HK-2 (cell line): Measurements from ENCODE around the gene SRD5A2.

Experiments
- DNase-seq: peaks from one replicate; pipeline ENCODE4 v3.0.0-alpha.2; 2018; ENCODE audit not compliant: unreplicated experiment

SRD5A2 gene, protein sequence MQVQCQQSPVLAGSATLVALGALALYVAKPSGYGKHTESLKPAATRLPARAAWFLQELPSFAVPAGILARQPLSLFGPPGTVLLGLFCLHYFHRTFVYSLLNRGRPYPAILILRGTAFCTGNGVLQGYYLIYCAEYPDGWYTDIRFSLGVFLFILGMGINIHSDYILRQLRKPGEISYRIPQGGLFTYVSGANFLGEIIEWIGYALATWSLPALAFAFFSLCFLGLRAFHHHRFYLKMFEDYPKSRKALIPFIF

GRCh38 chr2:31580321-31581117, at the start of gene SRD5A2:
Gene SRD5A2 (minus strand): TSS chr2:31580938. CDS start chr2:31580900, 38 bp downstream.
- DNase-seq = no peak

- no peak for DNase-seq
Measured at GRCh38 chr2:31606509-31606908, 25.8 kb upstream of the SRD5A2 start.

DNA sequence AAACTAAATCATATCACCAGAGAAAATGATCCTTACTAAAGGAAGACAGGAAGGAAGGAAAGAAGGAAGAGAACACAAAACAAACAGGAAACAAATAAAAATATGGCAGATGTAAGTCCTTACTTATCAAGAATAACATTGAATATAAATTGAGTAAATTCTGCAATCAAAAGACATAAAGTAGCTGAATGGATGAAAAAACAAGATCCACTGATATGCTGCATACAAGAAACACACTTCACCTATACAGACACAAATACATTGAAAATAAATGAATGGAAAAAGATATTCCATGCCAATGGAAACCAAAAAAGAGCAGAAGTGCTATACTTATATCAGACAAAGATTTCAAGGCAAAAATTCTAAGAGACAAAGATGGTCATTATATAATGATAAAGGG, 18.0 kb upstream of the SRD5A2 start:
- no peak for DNase-seq

DNA sequence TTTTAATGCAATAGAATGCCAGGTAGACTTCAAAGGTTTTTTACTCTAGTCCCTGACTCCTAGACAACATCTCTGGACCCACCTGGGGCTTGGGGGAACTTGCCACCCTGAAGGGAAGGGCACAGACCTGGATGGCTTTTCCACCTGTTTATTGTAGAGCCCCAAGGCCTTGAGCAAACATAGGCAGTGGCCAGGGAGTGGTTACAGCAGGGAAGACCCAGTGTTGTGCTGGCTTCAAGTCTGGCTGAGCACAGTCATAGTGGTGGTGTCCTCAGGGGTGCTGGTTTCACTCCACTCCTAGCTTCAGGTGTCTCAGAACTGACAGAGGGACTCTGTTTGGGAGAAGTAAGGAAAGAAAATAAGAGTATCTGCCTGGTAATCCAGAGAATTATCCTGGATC, 5.5 kb upstream of the SRD5A2 start:
- DNase-seq = no peak

DNA sequence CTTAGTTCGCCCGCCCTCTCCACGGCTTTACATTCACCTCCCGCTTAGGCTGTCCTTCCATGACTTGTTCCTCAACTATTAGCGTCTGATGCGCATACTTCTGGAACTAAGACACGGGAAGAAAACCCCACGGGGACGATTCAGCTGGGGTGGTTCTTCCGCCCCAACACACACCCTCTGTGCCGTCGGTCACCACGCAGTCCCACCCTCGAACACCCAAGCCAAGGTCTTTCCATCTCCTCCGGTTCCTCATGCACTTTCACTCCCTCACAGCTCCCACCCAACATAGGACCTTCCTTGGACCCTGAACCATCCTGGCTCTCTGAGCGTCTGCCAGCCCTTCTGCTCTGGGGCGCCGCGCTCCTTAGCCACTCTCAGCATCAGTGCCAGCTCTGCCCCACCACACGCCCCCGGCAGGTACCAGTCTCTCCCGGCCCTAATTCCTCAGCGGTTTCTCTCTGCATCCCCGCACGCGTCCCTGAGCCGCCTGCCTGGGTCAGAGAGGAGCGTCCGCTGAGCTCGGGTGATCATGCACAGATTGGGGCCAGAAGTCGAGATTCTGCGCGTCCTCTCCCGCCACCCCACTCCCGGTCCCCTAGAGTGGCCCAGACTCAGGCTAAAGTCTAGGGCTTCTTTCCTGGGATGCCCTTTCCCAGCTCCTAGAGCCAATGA, 522 bp upstream of the SRD5A2 start:
- DNase-seq = no peak

DNA sequence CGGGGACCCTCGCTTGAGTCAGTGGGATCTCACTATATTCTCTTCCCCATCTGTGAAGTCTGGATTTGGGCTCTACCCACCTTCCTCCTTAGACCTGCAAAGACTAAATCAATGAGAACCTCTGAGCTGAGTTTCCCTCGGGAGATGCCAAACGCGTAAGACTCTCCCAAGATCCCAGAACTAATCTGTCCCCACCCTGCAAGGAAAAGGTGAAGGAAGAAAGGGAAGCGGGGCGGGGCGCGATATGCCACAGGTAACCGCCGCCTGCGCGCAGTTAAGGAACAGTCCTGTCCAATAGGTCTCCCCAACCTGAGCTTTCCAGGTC, 780 bp downstream of the SRD5A2 start:
- no peak for DNase-seq

GRCh38 chr2:31578316-31578715, 2.4 kb downstream of the SRD5A2 start:
- DNase-seq = no peak

DNA sequence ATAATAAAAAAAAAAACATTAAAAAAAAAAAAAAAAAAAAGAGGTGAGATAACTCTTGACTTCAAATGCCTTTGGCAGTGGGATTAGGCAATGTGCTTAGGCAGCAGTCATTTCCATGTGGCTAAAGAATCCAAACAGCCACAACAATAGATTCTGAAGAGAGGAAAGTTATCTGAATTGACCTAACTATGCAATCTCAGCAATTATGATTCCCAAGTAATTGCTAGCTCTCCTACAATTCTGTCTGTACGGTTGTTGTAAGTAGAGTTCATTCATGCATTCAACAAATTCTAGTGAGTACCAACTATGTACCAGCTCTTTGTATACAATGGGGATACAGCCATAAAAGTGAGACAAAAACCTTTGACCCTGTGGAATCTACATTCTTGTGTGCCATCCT, 3.6 kb downstream of the SRD5A2 start:
- no peak for DNase-seq

- DNase-seq = no peak
Measured at GRCh38 chr2:31568585-31569201, 12.0 kb downstream of the SRD5A2 start.

DNA sequence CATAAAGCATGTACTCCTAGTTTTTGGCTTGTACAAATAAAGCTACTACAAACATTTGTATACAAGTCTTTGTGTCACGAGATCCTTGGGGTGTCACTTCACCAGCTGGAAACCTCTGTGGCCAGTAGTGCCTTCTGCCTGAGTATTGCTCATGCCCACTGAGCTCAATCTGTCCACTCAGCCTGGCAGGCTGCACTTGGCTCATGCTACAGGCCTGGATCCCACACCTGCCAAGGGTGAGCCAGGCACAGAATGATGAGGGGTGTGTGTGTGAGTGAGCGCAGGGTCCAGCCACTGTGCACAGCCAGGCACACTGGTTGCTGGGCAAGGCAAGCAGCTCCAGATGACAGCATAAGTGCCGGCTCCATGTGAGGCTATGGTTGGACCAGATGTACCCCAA, 13.1 kb downstream of the SRD5A2 start:
- no peak for DNase-seq

- DNase-seq = no peak
Measured at GRCh38 chr2:31563273-31563839, 17.4 kb downstream of the SRD5A2 start.

- no peak for DNase-seq
Measured at GRCh38 chr2:31561823-31562222, 18.9 kb downstream of the SRD5A2 start.

DNA sequence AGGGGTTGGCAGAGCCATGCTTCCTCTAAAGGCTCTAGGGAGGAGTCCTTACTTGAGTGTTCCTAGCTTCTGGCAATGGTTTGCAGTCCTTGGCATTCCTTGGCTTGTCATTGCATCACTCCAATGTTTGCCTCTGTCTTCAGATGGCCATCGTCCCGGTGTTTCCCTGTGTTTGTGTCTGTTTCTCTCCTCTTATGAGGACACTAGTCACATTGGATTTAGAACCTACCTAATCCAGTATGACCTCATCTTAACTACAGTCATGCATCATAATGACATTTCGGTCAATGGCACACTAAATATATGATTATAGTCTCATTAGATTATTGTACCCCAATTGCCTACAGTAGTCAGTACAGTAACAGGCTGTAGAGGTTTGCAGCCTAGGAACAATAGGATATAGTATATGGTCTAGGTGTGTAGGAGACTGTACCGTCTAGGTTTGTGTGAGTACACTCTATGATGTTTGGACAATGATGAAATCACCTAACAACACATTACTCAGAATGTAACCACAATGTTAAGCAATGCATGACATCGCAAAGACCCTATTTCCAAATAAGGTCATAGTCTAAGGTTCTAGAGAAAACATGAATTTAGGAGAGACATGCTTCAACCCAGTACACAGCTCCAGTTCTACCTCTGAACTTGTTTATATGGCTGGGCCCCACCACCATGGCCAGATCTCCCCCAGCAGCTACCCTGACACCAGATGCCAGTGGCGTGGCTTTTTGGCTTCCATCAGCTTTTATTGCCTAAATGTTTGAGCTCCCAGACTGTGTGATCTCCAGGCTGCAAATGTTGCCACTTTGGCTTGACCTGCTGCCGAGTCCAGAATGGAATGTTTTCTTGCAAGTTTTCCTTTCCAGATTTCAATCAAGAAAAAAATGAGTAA, 22.1 kb downstream of the SRD5A2 start:
- peak; percentile 5 for DNase-seq

- no peak for DNase-seq
Measured at GRCh38 chr2:31556940-31557339, 23.8 kb downstream of the SRD5A2 start.

GRCh38 chr2:31555967-31556706, 24.6 kb downstream of the SRD5A2 start:
- DNase-seq = no peak

GRCh38 chr2:31553362-31553761, 27.4 kb downstream of the SRD5A2 start:
- DNase-seq = no peak

DNA sequence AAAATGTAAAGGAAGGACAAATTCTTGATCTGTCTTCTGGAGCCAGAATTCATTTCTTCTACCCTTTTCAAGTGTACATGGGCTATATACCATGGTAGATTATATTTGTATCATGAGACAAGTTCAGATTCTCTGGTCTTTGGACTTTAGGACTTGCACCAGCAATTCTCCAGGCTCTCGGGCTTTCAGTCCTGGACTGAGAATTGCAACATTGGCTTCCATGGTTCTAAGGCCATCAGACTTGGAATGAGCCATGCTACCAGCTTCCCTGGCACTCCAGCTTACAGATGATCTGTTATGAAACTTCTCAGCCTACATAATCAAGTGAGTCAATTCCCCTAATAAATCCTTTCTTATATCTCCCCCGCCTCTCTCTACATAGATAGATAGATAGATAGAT, 33.3 kb downstream of the SRD5A2 start:
- no peak for DNase-seq

DNA sequence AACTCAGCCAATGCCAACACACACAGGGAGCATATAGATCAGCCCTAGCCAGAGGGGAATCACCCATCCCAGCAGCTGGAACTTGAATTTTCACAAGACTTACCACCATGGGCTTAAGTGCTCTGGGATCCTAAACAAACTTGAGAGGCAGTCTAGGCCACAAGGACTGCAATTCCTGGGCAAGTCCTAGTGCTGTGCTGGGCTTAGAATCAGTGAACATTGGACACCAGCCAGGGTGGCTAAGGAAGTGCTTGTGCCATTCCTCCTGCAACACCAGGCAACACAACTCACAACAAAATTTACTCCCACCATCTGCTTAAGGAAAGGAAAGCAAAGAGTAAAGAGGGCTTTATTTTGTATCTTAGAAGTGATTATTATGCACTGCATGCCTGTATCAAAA, 38.9 kb downstream of the SRD5A2 start:
- no peak for DNase-seq

DNA sequence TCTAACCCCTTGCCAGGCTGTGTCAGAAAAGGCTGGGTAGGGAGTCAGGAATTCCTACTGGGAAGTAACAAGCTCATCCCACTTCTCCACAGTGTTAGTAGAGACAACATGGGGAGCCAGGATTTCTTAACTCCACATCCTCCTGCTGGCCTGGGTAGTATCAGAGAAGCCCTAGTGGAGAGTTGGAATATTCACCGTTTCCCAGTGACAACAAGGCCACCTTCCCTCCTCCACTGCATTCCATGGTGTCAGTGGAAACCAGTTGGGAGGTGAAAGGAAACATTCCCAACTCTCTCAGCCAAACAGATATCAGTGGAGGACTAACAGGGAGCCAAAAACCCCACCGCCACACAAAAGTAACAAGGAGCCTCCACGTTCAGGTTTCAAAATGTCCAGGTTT, 41.2 kb downstream of the SRD5A2 start:
- no peak for DNase-seq

- DNase-seq = no peak
Measured at GRCh38 chr2:31535768-31536167, 45.0 kb downstream of the SRD5A2 start.

DNA sequence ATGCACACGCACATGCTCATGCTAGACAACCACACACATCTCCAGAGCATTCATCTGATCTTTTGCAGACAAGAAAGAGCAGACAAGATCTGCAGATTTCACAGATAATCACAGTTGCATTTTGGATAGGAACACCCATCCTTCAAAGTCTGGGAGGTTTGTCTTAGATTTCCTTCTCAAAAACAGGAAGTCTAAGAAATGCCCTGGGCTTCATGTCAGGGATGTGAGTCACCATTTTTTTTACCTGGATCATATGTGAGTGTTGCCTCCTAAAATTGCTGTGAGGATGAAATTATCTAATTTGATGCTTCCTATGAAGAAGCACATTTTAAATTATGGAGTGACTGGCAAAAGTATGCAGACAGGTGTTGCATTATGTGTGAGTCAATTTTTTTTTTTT, 46.1 kb downstream of the SRD5A2 start:
- no peak for DNase-seq
